NCI-H1417 (cell line): Measurements from ENCODE around the gene HSP90AA1.
"Not testable (repeated sequence)": the region's sequence is repeated elsewhere in the genome, so short reads cannot be mapped to it uniquely, and the experiment has no call there.

Experiments used
- DNase-seq, 3 experiments: peaks; one replicate each; lab custom pipeline; 2025; lab: John Stamatoyannopoulos, UW

HSP90AA1 gene

GRCh38 chr14:102094101-102094500 lies 7.3 kb upstream of the HSP90AA1 start:
- no peak for DNase-seq

GRCh38 chr14:102092806-102093205 lies 6.0 kb upstream of the HSP90AA1 start:
- DNase-seq: no peak

GRCh38 chr14:102090713-102091112 lies 3.9 kb upstream of the HSP90AA1 start:
- no peak for DNase-seq

GRCh38 chr14:102089621-102090343 lies 2.9 kb upstream of the HSP90AA1 start:
- DNase-seq: no peak

DNA sequence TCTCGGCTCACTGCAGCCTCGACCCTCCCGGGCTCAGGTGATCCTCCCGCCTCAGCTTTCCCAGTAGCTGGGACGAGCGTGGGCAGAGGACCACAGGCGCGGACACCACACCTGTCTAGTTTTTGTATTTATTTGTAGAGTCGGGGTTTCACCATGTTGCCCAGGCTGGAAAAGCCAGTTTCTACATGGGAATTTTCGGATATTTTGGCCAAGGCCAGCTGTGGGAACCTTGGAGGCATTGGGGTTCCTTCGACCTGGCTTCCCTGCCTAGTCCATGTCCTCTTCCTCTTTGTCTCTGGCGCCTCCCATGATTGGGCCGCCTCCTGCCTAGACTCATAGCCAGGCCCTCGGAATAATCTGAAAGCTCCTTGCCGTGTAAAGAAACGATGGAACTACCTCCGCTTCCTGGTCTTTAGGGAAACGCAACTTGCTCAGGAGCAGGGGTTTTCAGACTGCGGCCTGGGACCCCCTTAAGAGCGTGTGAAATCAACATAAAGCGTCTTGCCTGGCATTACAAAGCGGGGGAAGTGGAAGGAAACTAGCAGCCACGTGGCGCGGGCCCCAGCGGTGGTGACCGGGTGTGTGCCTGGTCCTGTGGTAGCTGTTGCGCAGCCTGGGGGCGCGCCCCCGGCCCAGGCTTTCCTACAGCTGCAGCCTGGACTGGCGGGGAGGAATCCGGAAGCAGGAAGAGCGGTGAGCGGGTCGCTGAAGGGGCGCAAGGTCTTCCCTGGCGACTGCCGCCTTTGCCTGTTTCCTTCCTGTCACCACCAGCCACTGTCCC lies 1.4 kb upstream of the HSP90AA1 start:
- DNase-seq: peak in 2 of 3 experiments; percentile 88 to 95

GRCh38 chr14:102087762-102088011 lies 843 bp upstream of the HSP90AA1 start:
- DNase-seq: no peak

- no peak for DNase-seq
These were observed 204 bp downstream of the HSP90AA1 start for GRCh38 chr14:102086709-102086971.

- DNase-seq: peak; percentile 61 to 81 (median 80)
These were observed 716 bp downstream of the HSP90AA1 start for GRCh38 chr14:102085948-102086708.

DNA sequence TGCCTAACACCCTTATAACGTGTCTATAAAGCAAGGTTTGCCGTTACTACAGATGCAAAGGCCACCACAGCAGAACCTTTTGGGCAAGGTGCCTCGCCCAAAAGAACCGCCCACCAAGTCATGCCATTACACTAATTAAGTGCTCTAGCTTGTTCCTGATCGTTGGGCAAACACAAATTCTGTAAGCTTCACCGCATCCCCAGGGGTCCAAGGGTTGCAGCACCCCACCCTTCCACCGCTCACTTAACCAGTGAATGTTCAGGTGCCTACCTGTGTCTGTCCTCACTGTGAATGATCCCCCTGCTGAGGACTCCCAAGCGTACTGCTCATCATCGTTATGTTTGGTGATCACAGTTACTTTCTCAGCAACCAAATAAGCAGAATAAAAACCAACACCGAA lies 1.4 kb downstream of the HSP90AA1 start:
- peak in 2 of 3 experiments; percentile 23 to 67 for DNase-seq

GRCh38 chr14:102084931-102085330 lies 1.9 kb downstream of the HSP90AA1 start:
- no peak for DNase-seq

- peak in 1 of 3 experiments; percentile 54 for DNase-seq
These were observed 2.3 kb downstream of the HSP90AA1 start for GRCh38 chr14:102084522-102084921.

DNA sequence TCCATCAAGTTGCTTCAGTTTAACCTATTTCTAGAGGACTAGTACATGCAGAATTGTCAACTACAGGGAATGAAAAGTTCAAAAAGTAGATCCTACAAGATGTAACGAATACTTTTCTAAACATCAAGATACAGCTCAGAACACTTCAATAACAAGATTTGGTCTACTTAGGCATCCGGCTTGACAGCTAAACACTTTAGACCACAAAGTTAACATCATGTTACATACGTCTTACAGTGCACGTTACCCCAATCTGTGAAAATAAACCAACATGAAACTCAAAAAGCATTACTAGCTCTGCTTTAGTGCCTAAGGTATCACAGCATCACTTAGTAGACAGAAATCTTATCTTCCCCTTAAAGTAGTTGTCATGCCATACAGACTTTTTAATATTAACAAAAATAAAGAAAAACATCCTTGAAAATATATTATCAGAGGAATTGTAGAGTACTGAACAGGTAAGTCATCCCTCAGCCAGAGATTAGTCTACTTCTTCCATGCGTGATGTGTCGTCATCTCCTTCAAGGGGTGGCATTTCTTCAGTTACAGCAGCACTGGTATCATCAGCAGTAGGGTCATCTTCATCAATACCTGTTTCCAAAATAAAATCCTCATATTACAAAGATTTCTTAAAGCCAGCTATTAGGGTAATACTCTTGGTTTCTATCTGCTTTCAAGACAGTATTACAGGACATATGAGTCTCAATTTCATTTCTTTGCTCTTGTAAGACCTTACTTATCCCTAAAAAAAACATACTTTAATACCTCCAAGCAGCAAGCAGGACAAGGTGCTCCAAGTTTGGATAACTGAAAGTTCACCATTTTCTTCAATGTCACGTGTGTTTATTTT lies 5.4 kb downstream of the HSP90AA1 start:
- peak in 1 of 3 experiments; percentile 60 for DNase-seq

DNA sequence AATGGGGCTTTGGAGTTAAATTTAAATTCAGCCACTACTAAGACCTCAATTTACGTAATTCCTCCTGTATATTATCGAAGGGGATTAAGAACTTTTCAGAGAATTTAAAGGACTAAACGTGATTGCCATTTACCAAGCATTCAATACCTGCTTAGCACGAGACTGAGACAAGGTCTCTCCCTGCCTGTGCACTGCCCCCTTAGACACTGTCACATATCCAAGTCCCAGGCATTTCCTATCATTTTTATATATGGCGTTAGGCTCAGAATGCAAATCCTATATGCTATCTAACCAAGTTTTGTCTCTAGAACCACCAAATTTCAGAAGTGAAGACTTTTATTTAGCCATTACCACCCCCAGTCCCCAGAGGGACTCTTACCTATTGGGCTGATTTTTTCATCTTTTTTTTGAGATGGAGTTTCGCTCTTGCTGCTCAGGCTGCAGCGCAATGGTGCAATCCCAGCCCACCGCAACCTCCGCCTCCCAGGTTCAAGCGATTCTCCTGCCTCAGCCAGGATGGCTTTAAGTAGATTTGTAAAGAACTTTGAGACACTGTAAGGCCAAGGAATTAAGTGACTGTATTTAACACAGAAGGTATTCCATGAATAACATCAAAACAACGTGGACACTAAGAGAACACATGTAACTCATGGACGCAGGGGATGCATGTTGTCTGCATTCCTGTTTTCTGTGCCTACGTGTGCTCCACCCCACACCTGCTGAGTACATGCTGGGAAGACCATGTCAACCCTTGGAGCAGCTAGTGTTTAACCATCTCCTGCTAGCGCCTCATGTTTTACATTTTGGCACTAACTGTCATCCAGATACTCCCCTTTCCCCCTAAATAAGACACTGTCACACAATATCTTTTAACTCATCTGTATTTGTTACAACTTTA lies 6.4 kb downstream of the HSP90AA1 start:
- no peak for DNase-seq

DNA sequence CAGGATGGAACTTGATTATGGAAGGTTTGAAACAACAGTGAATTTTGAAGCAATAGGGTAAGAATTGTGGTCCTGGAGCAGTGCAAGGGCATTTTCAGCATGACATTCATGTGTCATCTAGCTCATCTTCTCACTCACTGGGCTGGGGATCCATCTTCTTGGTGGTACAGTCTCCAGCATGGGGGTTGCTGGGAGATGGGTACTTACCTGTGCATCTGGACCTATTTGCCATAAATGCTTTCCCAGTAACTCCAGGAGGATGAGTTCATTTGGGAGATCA lies 7.2 kb downstream of the HSP90AA1 start:
- no peak for DNase-seq

- DNase-seq: no peak
These were observed 7.8 kb downstream of the HSP90AA1 start for GRCh38 chr14:102078831-102079699.

DNA sequence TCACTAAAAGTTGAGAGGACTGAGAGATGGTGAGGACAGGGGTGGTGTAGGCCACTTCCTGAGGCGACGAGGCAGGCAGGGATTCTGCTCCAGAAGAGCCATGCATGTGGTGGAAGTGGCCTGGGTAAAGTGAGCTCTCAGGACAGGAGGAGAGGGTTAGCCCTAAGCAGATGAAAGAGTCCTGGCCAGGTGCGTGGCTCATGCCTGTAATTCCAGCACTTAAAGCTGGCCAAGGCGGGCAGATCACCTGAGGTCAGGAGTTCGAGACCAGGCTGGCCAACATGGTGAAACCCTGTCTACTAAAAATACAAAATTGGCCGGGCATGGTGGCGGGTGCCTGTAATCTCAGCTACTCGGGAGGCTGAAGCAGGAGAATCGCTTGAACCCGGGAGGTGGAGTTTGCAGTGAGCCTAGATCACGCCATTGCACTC lies 8.5 kb downstream of the HSP90AA1 start:
- not testable (repeated sequence) for DNase-seq

GRCh38 chr14:102077382-102077709 lies 9.5 kb downstream of the HSP90AA1 start:
- DNase-seq: no peak

DNA sequence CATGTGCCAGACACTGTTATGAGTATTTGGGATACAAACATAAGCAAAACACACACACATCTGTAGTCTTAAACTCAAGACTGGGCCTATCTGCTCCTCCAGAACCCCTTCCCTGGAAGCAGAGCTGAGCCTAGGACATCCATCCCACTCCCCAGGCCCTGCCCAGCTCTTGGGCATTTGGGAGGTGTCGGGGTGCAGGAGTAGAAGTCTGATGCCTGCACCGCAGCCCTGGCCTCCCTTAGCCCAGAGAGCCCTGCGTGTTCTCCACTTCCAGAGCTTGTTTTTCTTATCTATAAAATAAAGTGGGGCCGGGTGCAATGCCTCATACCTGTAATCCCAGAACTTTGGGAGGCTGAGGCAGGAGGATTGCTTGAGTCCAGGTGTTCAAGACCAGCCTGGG lies 11.7 kb downstream of the HSP90AA1 start:
- DNase-seq: no peak

DNA sequence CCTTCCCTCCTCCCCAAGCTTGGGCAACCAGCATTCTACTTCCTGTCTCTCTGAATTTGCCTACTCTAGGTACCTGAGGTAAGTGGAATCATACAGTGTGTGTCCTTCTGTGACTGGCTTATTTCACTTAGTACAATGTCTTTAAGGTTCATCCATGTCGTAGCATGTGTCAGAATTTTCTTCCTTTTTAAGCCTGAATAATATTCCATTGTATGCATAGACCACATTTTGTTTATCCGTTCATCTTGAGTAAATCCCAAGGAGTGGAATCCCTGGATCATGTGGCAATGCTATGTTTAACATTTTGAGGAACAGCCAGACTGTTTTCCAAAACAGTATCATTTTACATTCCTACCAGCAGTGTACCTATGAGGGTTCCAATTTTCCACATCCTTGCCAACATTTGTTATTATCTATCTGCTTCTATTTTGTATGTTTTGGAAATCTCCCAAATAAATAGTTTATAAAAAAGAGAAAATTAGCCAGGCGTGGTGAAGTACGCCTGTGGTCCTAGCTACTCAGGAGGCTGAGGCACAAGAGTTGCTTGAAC lies 12.4 kb downstream of the HSP90AA1 start:
- no peak for DNase-seq

- no peak for DNase-seq
These were observed 15.4 kb downstream of the HSP90AA1 start for GRCh38 chr14:102071283-102071998.
